A204.1 (cell line): ENCODE results near the gene ARHGAP6.

Experiments
- FAIRE-seq: peaks from 2 replicates; lab custom pipeline; 2012; peaks lifted over from hg19 to GRCh38; lab: Jason Lieb, UNC

Gene ARHGAP6

GRCh38 chrX:11665168-11666111 is at the start of gene ARHGAP6:
TSS of gene ARHGAP6 (minus strand) at chrX:11665920. CDS start at chrX:11664828, 1,092 bp downstream.
- no peak for FAIRE-seq

GRCh38 chrX:11704725-11705495 is 39.2 kb upstream of the ARHGAP6 start:
- no peak for FAIRE-seq

GRCh38 chrX:11703855-11704254 is 38.1 kb upstream of the ARHGAP6 start:
- no peak for FAIRE-seq

- no peak for FAIRE-seq
These were observed 37.4 kb upstream of the ARHGAP6 start for GRCh38 chrX:11702965-11703631.

GRCh38 chrX:11702420-11702819 is 36.7 kb upstream of the ARHGAP6 start:
- no peak for FAIRE-seq

- FAIRE-seq, result no peak
These were observed 33.0 kb upstream of the ARHGAP6 start for GRCh38 chrX:11698702-11699101.

GRCh38 chrX:11688201-11688600 is 22.5 kb upstream of the ARHGAP6 start:
- FAIRE-seq, result no peak

- no peak for FAIRE-seq
These were observed 21.4 kb upstream of the ARHGAP6 start for GRCh38 chrX:11687157-11687556.

GRCh38 chrX:11683057-11683456 is 17.3 kb upstream of the ARHGAP6 start:
- FAIRE-seq, result no peak

- no peak for FAIRE-seq
These were observed 12.4 kb upstream of the ARHGAP6 start for GRCh38 chrX:11678158-11678557.

- FAIRE-seq, result no peak
These were observed 6.5 kb upstream of the ARHGAP6 start for GRCh38 chrX:11672213-11672612.

- FAIRE-seq, result no peak
These were observed 4.6 kb upstream of the ARHGAP6 start for GRCh38 chrX:11670316-11670715.

- no peak for FAIRE-seq
These were observed 1.4 kb upstream of the ARHGAP6 start for GRCh38 chrX:11666952-11667685.

- no peak for FAIRE-seq
These were observed 444 bp upstream of the ARHGAP6 start for GRCh38 chrX:11666164-11666563.

- FAIRE-seq, result no peak
These were observed 1.2 kb downstream of the ARHGAP6 start for GRCh38 chrX:11664211-11665167.

GRCh38 chrX:11663875-11664210 is 1.9 kb downstream of the ARHGAP6 start:
- FAIRE-seq, result no peak

GRCh38 chrX:11655282-11656015 is 10.3 kb downstream of the ARHGAP6 start:
- FAIRE-seq, result no peak

- no peak for FAIRE-seq
These were observed 16.8 kb downstream of the ARHGAP6 start for GRCh38 chrX:11648705-11649519.

GRCh38 chrX:11647138-11647537 is 18.6 kb downstream of the ARHGAP6 start:
- no peak for FAIRE-seq
